Astrocyte (in vitro differentiated cells and primary cell): Measurements from ENCODE around the gene ZMAT3. TPM values are rescaled to one million over a fixed set of nuclear protein-coding genes. Genes with fewer than 3 reads are reported as not detected.

ENCODE experiments used
- DNase-seq: peaks from one replicate; pipeline ENCODE4 v3.0.0-alpha.2; 2010; ENCODE audit warnings: low read depth
- FAIRE-seq: peaks from 2 replicates; lab custom pipeline; 2011; peaks lifted over from hg19 to GRCh38; lab: Jason Lieb, UNC
- H2AFZ ChIP-seq: 2 replicates; pipeline ENCODE4 v1.6.0; 2012; ENCODE audit warnings: low read depth, low read length, inconsistent platforms
- H3K27ac ChIP-seq: 2 replicates; pipeline ENCODE4 v1.5.1; 2011; ENCODE audit warnings: low read depth, low read length, inconsistent platforms
- H3K27me3 ChIP-seq: 2 replicates; pipeline ENCODE4 v1.6.0; 2011; ENCODE audit warnings: low read length, inconsistent platforms; ENCODE audit not compliant: insufficient read depth
- H3K36me3 ChIP-seq: 2 replicates; pipeline ENCODE4 v1.5.1; 2011; ENCODE audit warnings: low read length, inconsistent platforms; ENCODE audit not compliant: insufficient read depth
- H3K4me1 ChIP-seq: 2 replicates; pipeline ENCODE4 v1.5.1; 2011; ENCODE audit warnings: low read length, inconsistent platforms; ENCODE audit not compliant: insufficient read depth
- H3K4me2 ChIP-seq: 2 replicates; pipeline ENCODE4 v1.6.0; 2012; ENCODE audit warnings: low read length, inconsistent platforms
- H3K4me3 ChIP-seq: 2 replicates; pipeline ENCODE4 v1.5.1; 2011; ENCODE audit warnings: low read depth, mild to moderate bottlenecking, low read length, inconsistent platforms; ENCODE audit not compliant: insufficient read depth
- H3K79me2 ChIP-seq: 2 replicates; pipeline ENCODE4 v1.6.0; 2012; ENCODE audit warnings: mild to moderate bottlenecking, low read length, inconsistent platforms; ENCODE audit not compliant: insufficient read depth
- H3K9ac ChIP-seq: 2 replicates; pipeline ENCODE4 v1.6.0; 2012; ENCODE audit warnings: mild to moderate bottlenecking, low read length, inconsistent platforms
- H3K9me3 ChIP-seq: 2 replicates; pipeline ENCODE4 v1.5.1; 2012; ENCODE audit warnings: low read depth, mild to moderate bottlenecking, low read length, inconsistent platforms; ENCODE audit not compliant: insufficient read depth
- H4K20me1 ChIP-seq: 2 replicates; pipeline ENCODE4 v1.6.0; 2012; ENCODE audit warnings: low read length, inconsistent platforms; ENCODE audit not compliant: insufficient read depth
- H3K27ac Mint-ChIP-seq: one replicate; pipeline ENCODE4 v1.8.0; 2021; ENCODE audit warnings: mild to moderate bottlenecking, mixed read lengths; ENCODE audit not compliant: unreplicated experiment
- H3K27me3 Mint-ChIP-seq: one replicate; pipeline ENCODE4 v1.8.0; 2021; ENCODE audit warnings: low read depth, mixed read lengths; ENCODE audit not compliant: unreplicated experiment
- H3K36me3 Mint-ChIP-seq: one replicate; pipeline ENCODE4 v1.8.0; 2021; ENCODE audit warnings: low read depth, mixed read lengths; ENCODE audit not compliant: unreplicated experiment
- H3K4me1 Mint-ChIP-seq: one replicate; pipeline ENCODE4 v1.8.0; 2021; ENCODE audit warnings: low read depth, mixed read lengths; ENCODE audit not compliant: unreplicated experiment
- H3K4me3 Mint-ChIP-seq: one replicate; pipeline ENCODE4 v1.8.0; 2021; ENCODE audit warnings: mild to moderate bottlenecking, moderate library complexity, mixed read lengths; ENCODE audit not compliant: unreplicated experiment
- H3K9me3 Mint-ChIP-seq: one replicate; pipeline ENCODE4 v1.8.0; 2021; ENCODE audit warnings: mild to moderate bottlenecking, mixed read lengths; ENCODE audit not compliant: unreplicated experiment
- CTCF ChIP-seq: IDR thresholded peaks from 2 replicates; pipeline ENCODE4 v1.5.1; 2011; ENCODE audit warnings: low read depth, mild to moderate bottlenecking, inconsistent platforms, low read length, moderate library complexity; ENCODE audit not compliant: insufficient read depth
- EZH2 ChIP-seq: IDR thresholded peaks from 2 replicates; pipeline ENCODE4 v1.6.1; 2012; ENCODE audit warnings: mild to moderate bottlenecking, low read length, inconsistent platforms; ENCODE audit not compliant: insufficient read depth
- total RNA-seq: library from RNA; stranded (reverse); gene quantifications from 2 replicates; pipeline ENCODE4 v1.2.1, GENCODE V29; 2021

Gene ZMAT3
- total RNA-seq, 1 donor from 2014 or later = 89.6 TPM

GRCh38 chr3:179018808-179019207 is 52.8 kb downstream of the ZMAT3 start:
- no peak overlapping the region for H3K4me3 ChIP-seq
- no peak overlapping the region for H3K9ac ChIP-seq
- no peaks in the 10 kb centered on the region for H3K9me3 ChIP-seq
- no peak for TF ChIP-seq EZH2
- TF ChIP-seq CTCF = no peak
- no peak overlapping the region for H3K4me3 Mint-ChIP-seq
- peaks cover 4% of the 10 kb centered on the region for H3K36me3 Mint-ChIP-seq
- no peaks in the 10 kb centered on the region for H3K27me3 Mint-ChIP-seq
- no peak overlapping the region for H3K27ac ChIP-seq
- peaks cover 13% of the 10 kb centered on the region for H3K4me1 Mint-ChIP-seq
- no peak overlapping the region for H2AFZ ChIP-seq
- peaks cover 2% of the 10 kb centered on the region for H3K9me3 Mint-ChIP-seq
- H3K4me1 ChIP-seq = no peaks in the 10 kb centered on the region
- peaks cover 14% of the 10 kb centered on the region for H3K36me3 ChIP-seq
- H4K20me1 ChIP-seq = peaks cover 33% of the 10 kb centered on the region
- no peaks in the 10 kb centered on the region for H3K27me3 ChIP-seq
- FAIRE-seq (no peak), DNase-seq (no peak)
- no peaks in the 10 kb centered on the region for H3K79me2 ChIP-seq
- H3K4me2 ChIP-seq = no peak overlapping the region
- H3K27ac Mint-ChIP-seq = no peak overlapping the region

GRCh38 chr3:179016979-179017670 is 54.5 kb downstream of the ZMAT3 start:
- H3K27ac ChIP-seq = no peak overlapping the region
- no peaks in the 10 kb centered on the region for H3K4me1 ChIP-seq
- DNase-seq (no peak), FAIRE-seq (no peak)
- Mint-ChIP-seq H3K4me3 (no peak overlapping the region), H3K36me3 (peaks cover 4% of the 10 kb centered on the region), H3K4me1 (peaks cover 16% of the 10 kb centered on the region), H3K27me3 (no peaks in the 10 kb centered on the region), H3K9me3 (peaks cover 2% of the 10 kb centered on the region), H3K27ac (no peak overlapping the region)
- no peaks in the 10 kb centered on the region for H3K9me3 ChIP-seq
- peaks cover 14% of the 10 kb centered on the region for H3K36me3 ChIP-seq
- H3K4me3 ChIP-seq = no peak overlapping the region
- H3K4me2 ChIP-seq = no peak overlapping the region
- no peak overlapping the region for H2AFZ ChIP-seq
- TF ChIP-seq CTCF (no peak), EZH2 (no peak)
- no peak overlapping the region for H3K9ac ChIP-seq
- H3K27me3 ChIP-seq = no peaks in the 10 kb centered on the region
- H4K20me1 ChIP-seq = peaks cover 33% of the 10 kb centered on the region
- no peaks in the 10 kb centered on the region for H3K79me2 ChIP-seq

- H3K9ac ChIP-seq = no peak overlapping the region
- peaks cover 7% of the 10 kb centered on the region for H3K4me1 Mint-ChIP-seq
- H3K27ac Mint-ChIP-seq = no peak overlapping the region
- peaks cover 4% of the 10 kb centered on the region for H3K36me3 ChIP-seq
- peak; percentile 78 for FAIRE-seq
- no peak overlapping the region for H2AFZ ChIP-seq
- no peak overlapping the region for H3K27ac ChIP-seq
- no peak overlapping the region for H3K4me2 ChIP-seq
- H3K27me3 Mint-ChIP-seq = no peaks in the 10 kb centered on the region
- H4K20me1 ChIP-seq = peaks cover 18% of the 10 kb centered on the region
- no peaks in the 10 kb centered on the region for H3K27me3 ChIP-seq
- peaks cover under 1% of the 10 kb centered on the region for H3K36me3 Mint-ChIP-seq
- H3K4me3 Mint-ChIP-seq = no peak overlapping the region
- no peaks in the 10 kb centered on the region for H3K4me1 ChIP-seq
- no peak overlapping the region for H3K4me3 ChIP-seq
- no peaks in the 10 kb centered on the region for H3K9me3 ChIP-seq
- no peaks in the 10 kb centered on the region for H3K9me3 Mint-ChIP-seq
- TF ChIP-seq CTCF (peak; percentile 94), EZH2 (no peak)
- no peaks in the 10 kb centered on the region for H3K79me2 ChIP-seq
- DNase-seq = peak; percentile 55
These were observed 56.0 kb downstream of the ZMAT3 start for GRCh38 chr3:179015551-179016020.
